Fibroblast of lung (primary cell): Measurements from ENCODE around the gene HSF2BP. TPM values are rescaled to one million over a fixed set of nuclear protein-coding genes. Genes with fewer than 3 reads are reported as not detected.

Experiments
- DNase-seq, 2 donors: peaks; one replicate each; pipeline versions ENCODE4 v3.0.0 to v3.0.0-alpha.2; 2010; ENCODE audit warnings: low read depth in 2 of 2
- H2AFZ ChIP-seq: 2 replicates; pipeline ENCODE4 v1.5.1; 2012; ENCODE audit warnings: low read length, control low read depth, inconsistent platforms
- H3K27ac ChIP-seq: 2 replicates; pipeline ENCODE4 v1.5.1; 2011; ENCODE audit warnings: low read length, control low read depth; ENCODE audit not compliant: insufficient read depth
- H3K27me3 ChIP-seq: 2 replicates; pipeline ENCODE4 v1.5.1; 2011; ENCODE audit warnings: mild to moderate bottlenecking, low read length; ENCODE audit not compliant: control insufficient read depth, insufficient read depth
- H3K36me3 ChIP-seq: 2 replicates; pipeline ENCODE4 v1.5.1; 2011; ENCODE audit warnings: low read length; ENCODE audit not compliant: control insufficient read depth, insufficient read depth
- H3K4me1 ChIP-seq: 2 replicates; pipeline ENCODE4 v1.5.1; 2011; ENCODE audit warnings: low read length; ENCODE audit not compliant: control insufficient read depth, insufficient read depth; ENCODE audit errors: extremely low read depth
- H3K4me2 ChIP-seq: 2 replicates; pipeline ENCODE4 v1.5.1; 2011; ENCODE audit warnings: low read length, control low read depth; ENCODE audit not compliant: insufficient read depth; ENCODE audit errors: extremely low read depth
- H3K4me3 ChIP-seq, 4 experiments: fragments of 200-600 bp in 1 of 4; sonication (generic) in 1 of 4; replicated peaks in 1 of 4; 2 replicates each; pipeline ENCODE4 v1.5.1; 2011 to 2016; ENCODE audit warnings: low read length in 4 of 4, low read depth in 3 of 4, mild to moderate bottlenecking in 3 of 4, control low read depth in 2 of 4, inconsistent platforms in 1 of 4, mixed read lengths in 1 of 4; ENCODE audit not compliant: insufficient read depth in 1 of 4; ENCODE audit errors: control extremely low read depth in 1 of 4
- H3K79me2 ChIP-seq: 2 replicates; pipeline ENCODE4 v1.5.1; 2012; ENCODE audit warnings: mild to moderate bottlenecking, low read length, inconsistent platforms; ENCODE audit not compliant: control insufficient read depth, insufficient read depth
- H3K9ac ChIP-seq: 2 replicates; pipeline ENCODE4 v1.5.1; 2011; ENCODE audit warnings: mild to moderate bottlenecking, low read length, control low read depth; ENCODE audit not compliant: insufficient read depth
- H3K9me3 ChIP-seq: 2 replicates; pipeline ENCODE4 v1.5.1; 2012; ENCODE audit warnings: low read depth, low read length; ENCODE audit not compliant: control insufficient read depth, insufficient read depth
- H4K20me1 ChIP-seq: 2 replicates; pipeline ENCODE4 v1.5.1; 2011; ENCODE audit warnings: low read length; ENCODE audit not compliant: control insufficient read depth, insufficient read depth; ENCODE audit errors: extremely low read depth
- EZH2 ChIP-seq: IDR thresholded peaks from 2 replicates; pipeline ENCODE4 v1.5.1; 2012; ENCODE audit warnings: low read length, control low read depth, mild to moderate bottlenecking; ENCODE audit errors: missing control alignments
- polyA plus RNA-seq, 2 donors: library from polyadenylated mRNA; depleted of rRNA in 1 of 2; stranded (reverse) in 1 of 2; unstranded in 1 of 2; fragments of >200 nt; gene quantifications; 2 replicates each; pipeline ENCODE4 v1.2.1, GENCODE V29; 2011 to 2012; ENCODE audit warnings: missing spikeins in 1 of 2
- total RNA-seq: library from RNA; depleted of rRNA; stranded (reverse); fragments of >200 nt; gene quantifications from 2 replicates; pipeline ENCODE4 v1.2.1, GENCODE V29; 2014
- TF ChIP-seq, protein P1 (sequence below), 2 donors: IDR thresholded peaks in 1 of 2; conservative IDR thresholded peaks in 1 of 2; 1 replicate in 1 of 2; 2 replicates in 1 of 2; pipeline ENCODE4 v1.5.1; 2011 to 2012; ENCODE audit warnings: low read length in 2 of 2, control low read depth in 1 of 2, inconsistent platforms in 1 of 2, low read depth in 1 of 2, mild to moderate bottlenecking in 1 of 2

The HSF2BP gene
- total and polyA plus RNA-seq, 2 donors (not counting 1 experiment from before 2014, with no cell fraction given) = 0.70 to 1.2 TPM

DNA sequence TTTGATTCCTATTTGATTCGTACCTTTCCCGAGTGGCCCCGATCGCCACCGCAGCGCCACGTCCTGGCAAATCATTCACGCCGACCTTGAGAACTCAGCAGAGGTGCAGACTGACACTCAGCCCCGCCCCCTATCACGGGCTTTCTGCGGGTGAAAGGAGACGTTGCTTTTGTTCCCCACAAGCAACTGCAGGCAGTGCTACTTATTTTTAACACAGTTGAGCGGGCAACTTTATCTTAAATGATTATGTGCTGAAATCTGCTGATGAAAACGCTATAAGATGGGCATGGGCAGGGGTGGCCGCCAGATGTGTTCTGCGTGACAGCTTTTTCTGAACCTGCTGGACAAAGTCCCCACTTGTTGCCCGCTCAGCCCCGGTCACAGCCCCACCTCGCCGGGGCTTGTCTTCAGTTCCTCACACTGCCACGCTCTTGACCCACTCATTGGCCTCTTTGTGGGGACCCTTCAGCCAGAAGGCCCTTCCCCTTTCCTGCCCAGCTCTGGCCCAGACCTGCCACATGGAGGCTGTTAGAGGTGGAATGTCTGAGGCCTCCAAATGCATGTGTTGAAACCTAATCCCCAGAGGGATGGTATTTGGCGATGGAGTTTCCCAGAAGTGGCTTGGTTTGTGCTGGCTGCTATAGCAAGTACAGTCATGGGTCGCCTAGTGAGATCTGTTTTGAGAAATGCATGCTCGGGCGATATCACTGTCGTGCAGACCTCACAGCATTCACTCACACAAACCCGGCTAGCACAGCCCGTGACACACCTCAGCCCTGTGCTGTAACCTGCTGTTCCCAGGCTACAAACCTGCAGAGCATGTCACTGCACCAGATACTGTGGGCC is 44.0 kb upstream of the HSF2BP start:
- no peak overlapping the region for H3K27ac ChIP-seq
- H3K79me2 ChIP-seq = no peaks in the 10 kb centered on the region
- no peak overlapping the region for H3K4me2 ChIP-seq
- H3K9me3 ChIP-seq = no peaks in the 10 kb centered on the region
- H3K36me3 ChIP-seq = no peaks in the 10 kb centered on the region
- no peak overlapping the region for H3K9ac ChIP-seq
- no peaks in the 10 kb centered on the region for H3K4me1 ChIP-seq
- no peaks in the 10 kb centered on the region for H3K27me3 ChIP-seq
- TF ChIP-seq, protein P1, sequence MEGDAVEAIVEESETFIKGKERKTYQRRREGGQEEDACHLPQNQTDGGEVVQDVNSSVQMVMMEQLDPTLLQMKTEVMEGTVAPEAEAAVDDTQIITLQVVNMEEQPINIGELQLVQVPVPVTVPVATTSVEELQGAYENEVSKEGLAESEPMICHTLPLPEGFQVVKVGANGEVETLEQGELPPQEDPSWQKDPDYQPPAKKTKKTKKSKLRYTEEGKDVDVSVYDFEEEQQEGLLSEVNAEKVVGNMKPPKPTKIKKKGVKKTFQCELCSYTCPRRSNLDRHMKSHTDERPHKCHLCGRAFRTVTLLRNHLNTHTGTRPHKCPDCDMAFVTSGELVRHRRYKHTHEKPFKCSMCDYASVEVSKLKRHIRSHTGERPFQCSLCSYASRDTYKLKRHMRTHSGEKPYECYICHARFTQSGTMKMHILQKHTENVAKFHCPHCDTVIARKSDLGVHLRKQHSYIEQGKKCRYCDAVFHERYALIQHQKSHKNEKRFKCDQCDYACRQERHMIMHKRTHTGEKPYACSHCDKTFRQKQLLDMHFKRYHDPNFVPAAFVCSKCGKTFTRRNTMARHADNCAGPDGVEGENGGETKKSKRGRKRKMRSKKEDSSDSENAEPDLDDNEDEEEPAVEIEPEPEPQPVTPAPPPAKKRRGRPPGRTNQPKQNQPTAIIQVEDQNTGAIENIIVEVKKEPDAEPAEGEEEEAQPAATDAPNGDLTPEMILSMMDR (conservative IDR thresholded peaks at IDR 0.05 in 1 of 2, IDR thresholded peaks at IDR 0.05 in 1 of 2; ENCODE audit: low read depth in 1 of 2, low read length in 2 of 2) = no peak
- no peak for TF ChIP-seq EZH2
- no peak overlapping the region for H3K4me3 ChIP-seq
- H2AFZ ChIP-seq = no peak overlapping the region
- DNase-seq = peak; percentile 74
- H4K20me1 ChIP-seq = no peaks in the 10 kb centered on the region

- no peaks in the 10 kb centered on the region for H3K4me1 ChIP-seq
- H3K4me3 ChIP-seq = no peak overlapping the region
- TF ChIP-seq, protein P1 (conservative IDR thresholded peaks at IDR 0.05 in 1 of 2, IDR thresholded peaks at IDR 0.05 in 1 of 2; ENCODE audit: low read depth in 1 of 2, low read length in 2 of 2) = no peak
- no peak for TF ChIP-seq EZH2
- H3K9me3 ChIP-seq = no peaks in the 10 kb centered on the region
- peak in 1 of 2 donors; percentile 62 for DNase-seq
- no peak overlapping the region for H2AFZ ChIP-seq
- H3K9ac ChIP-seq = no peak overlapping the region
- H3K27me3 ChIP-seq = no peaks in the 10 kb centered on the region
- H3K36me3 ChIP-seq = no peaks in the 10 kb centered on the region
- H3K27ac ChIP-seq = no peak overlapping the region
- no peaks in the 10 kb centered on the region for H4K20me1 ChIP-seq
- no peaks in the 10 kb centered on the region for H3K79me2 ChIP-seq
- no peak overlapping the region for H3K4me2 ChIP-seq
These were observed 43.4 kb upstream of the HSF2BP start for GRCh38 chr21:43702785-43703034.

GRCh38 chr21:43701936-43702784 is 42.9 kb upstream of the HSF2BP start:
- Histone ChIP-seq H2AFZ (no peak overlapping the region), H3K79me2 (no peaks in the 10 kb centered on the region), H4K20me1 (no peaks in the 10 kb centered on the region), H3K27ac (no peak overlapping the region), H3K27me3 (no peaks in the 10 kb centered on the region), H3K36me3 (no peaks in the 10 kb centered on the region), H3K9ac (no peak overlapping the region), H3K4me2 (no peak overlapping the region), H3K4me3 (no peak overlapping the region), H3K9me3 (no peaks in the 10 kb centered on the region), H3K4me1 (no peaks in the 10 kb centered on the region)
- TF ChIP-seq, protein P1 (conservative IDR thresholded peaks at IDR 0.05 in 1 of 2, IDR thresholded peaks at IDR 0.05 in 1 of 2; ENCODE audit: low read depth in 1 of 2, low read length in 2 of 2) = no peak
- TF ChIP-seq EZH2 = no peak
- no peak for DNase-seq
